GM21528 (cell line): ENCODE results near the gene DBF4B.
"Not testable (repeated sequence)": the region's sequence is repeated elsewhere in the genome, so short reads cannot be mapped to it uniquely, and the experiment has no call there.

Experiments
- ATAC-seq: cut with Tn5 transposase; IDR thresholded peaks from one replicate; pipeline ENCODE4 v1.9.1; 2021; ENCODE audit warnings: mild to moderate bottlenecking, moderate library complexity; ENCODE audit not compliant: unreplicated experiment, low FRiP score

DBF4B gene

GRCh38 chr17:44708401-44709263, at the start of gene DBF4B:
TSS of gene DBF4B (plus strand) at chr17:44708665. CDS start at chr17:44708821, 156 bp downstream.
- peak; percentile 64 for ATAC-seq

- no peak for ATAC-seq
These were observed 46.6 kb upstream of the DBF4B start for GRCh38 chr17:44661835-44662234.

GRCh38 chr17:44663095-44663494, 45.4 kb upstream of the DBF4B start:
- no peak for ATAC-seq

GRCh38 chr17:44664867-44665266, 43.6 kb upstream of the DBF4B start:
- ATAC-seq: no peak

GRCh38 chr17:44666006-44666405, 42.5 kb upstream of the DBF4B start:
- no peak for ATAC-seq

GRCh38 chr17:44672479-44673093, 35.9 kb upstream of the DBF4B start:
- no peak for ATAC-seq

GRCh38 chr17:44673893-44674292, 34.6 kb upstream of the DBF4B start:
- ATAC-seq: no peak

- ATAC-seq: no peak
These were observed 31.3 kb upstream of the DBF4B start for GRCh38 chr17:44677136-44677535.

GRCh38 chr17:44683303-44683702, 25.2 kb upstream of the DBF4B start:
- not testable (repeated sequence) for ATAC-seq

- no peak for ATAC-seq
These were observed 20.7 kb upstream of the DBF4B start for GRCh38 chr17:44687756-44688155.

GRCh38 chr17:44688200-44688599, 20.3 kb upstream of the DBF4B start:
- ATAC-seq: no peak

- ATAC-seq: no peak
These were observed 19.6 kb upstream of the DBF4B start for GRCh38 chr17:44688675-44689476.

GRCh38 chr17:44689477-44690217, 18.8 kb upstream of the DBF4B start, which contains the start of gene CCDC43:
TSS of gene CCDC43 (minus strand) at chr17:44689776. CDS start at chr17:44689753, 23 bp downstream.
- peak; percentile 86 for ATAC-seq

GRCh38 chr17:44690746-44691306, 17.6 kb upstream of the DBF4B start:
- ATAC-seq: not testable (repeated sequence)

- ATAC-seq: no peak
These were observed 14.9 kb upstream of the DBF4B start for GRCh38 chr17:44693609-44694008.

- not testable (repeated sequence) for ATAC-seq
These were observed 8.2 kb upstream of the DBF4B start for GRCh38 chr17:44700288-44700687.

- ATAC-seq: no peak
These were observed 587 bp upstream of the DBF4B start for GRCh38 chr17:44707755-44708400.

GRCh38 chr17:44719444-44719843, 11.0 kb downstream of the DBF4B start:
- no peak for ATAC-seq

GRCh38 chr17:44722254-44722653, 13.8 kb downstream of the DBF4B start:
- no peak for ATAC-seq
